Measurements from ENCODE around the gene BMP2K. TPM values are rescaled to one million over a fixed set of nuclear protein-coding genes. Genes with fewer than 3 reads are reported as not detected.

Gene BMP2K
- total RNA-seq, 2 experiments from 2014 or later = 4.6 to 5.6 TPM

- Histone ChIP-seq H3K27me3 (ENCODE audit: control insufficient read depth in 1 of 2, insufficient read depth in 2 of 2, low read length in 2 of 2) (no peaks in the 10 kb centered on the region), H3K4me3 (ENCODE audit: low read length) (no peak overlapping the region), H3K36me3 (ENCODE audit: insufficient read depth, low read length) (no peaks in the 10 kb centered on the region), H3K4me1 (ENCODE audit: insufficient read depth, low read length) (no peaks in the 10 kb centered on the region), H3K9me3 (ENCODE audit: control insufficient read depth in 1 of 2, insufficient read depth in 1 of 2, low read length in 2 of 2) (no peaks in the 10 kb centered on the region), H3K27ac (ENCODE audit: low read depth in 1 of 2, low read length in 2 of 2) (no peak overlapping the region)
- no peak for DNase-seq
- ChIA-PET POLR2A (interaction anchor here (1.0 kb wide), 1 partner anchor 143 kb away, joined by 3 read pairs; the partner anchor contains the start of gene PAQR3), CTCF (interaction anchor here (1.1 to 1.2 kb wide), 2 partner anchors 14 to 20 kb away, joined by 3 read pairs; partner anchors contain the start of gene BMP2K)
- no peak for ATAC-seq (ENCODE audit: poor library complexity)
- Mint-ChIP-seq H3K36me3 (ENCODE audit: low read depth) (peaks cover 16% of the 10 kb centered on the region), H3K27me3 (no peaks in the 10 kb centered on the region), H3K9me3 (peaks cover 6% of the 10 kb centered on the region), H3K27ac (no peak overlapping the region), H3K4me3 (no peak overlapping the region), H3K4me1 (ENCODE audit: low read depth) (peaks cover 16% of the 10 kb centered on the region)
- intact Hi-C loops (cut with DNase I, micrococcal nuclease) = no loop called here
- no peak for TF ChIP-seq CTCF (IDR thresholded peaks at IDR 0.05)
Observed at GRCh38 chr4:78796526-78796925, 20.4 kb downstream of the BMP2K start.

- Histone ChIP-seq H3K27me3 (ENCODE audit: control insufficient read depth in 1 of 2, insufficient read depth in 2 of 2, low read length in 2 of 2) (no peaks in the 10 kb centered on the region), H3K4me1 (ENCODE audit: insufficient read depth, low read length) (no peaks in the 10 kb centered on the region), H3K36me3 (ENCODE audit: insufficient read depth, low read length) (no peaks in the 10 kb centered on the region), H3K27ac (ENCODE audit: low read depth in 1 of 2, low read length in 2 of 2) (no peak overlapping the region), H3K9me3 (ENCODE audit: control insufficient read depth in 1 of 2, insufficient read depth in 1 of 2, low read length in 2 of 2) (no peaks in the 10 kb centered on the region), H3K4me3 (ENCODE audit: low read length) (no peak overlapping the region)
- peaks cover 16% of the 10 kb centered on the region for H3K36me3 Mint-ChIP-seq (ENCODE audit: low read depth)
- peaks cover 6% of the 10 kb centered on the region for H3K9me3 Mint-ChIP-seq
- no peak for TF ChIP-seq CTCF (IDR thresholded peaks at IDR 0.05)
- ChIA-PET CTCF (interaction anchor here (1.1 to 1.2 kb wide), 2 partner anchors 12 to 21 kb away, joined by 3 read pairs; partner anchors contain the start of gene BMP2K), POLR2A (no interaction called here)
- ATAC-seq (ENCODE audit: poor library complexity) = no peak
- DNase-seq = no peak
- no peak overlapping the region for H3K27ac Mint-ChIP-seq
- no peaks in the 10 kb centered on the region for H3K27me3 Mint-ChIP-seq
- H3K4me1 Mint-ChIP-seq (ENCODE audit: low read depth) = peaks cover 25% of the 10 kb centered on the region
- no peak overlapping the region for H3K4me3 Mint-ChIP-seq
- intact Hi-C loops (cut with DNase I, micrococcal nuclease) = no loop called here
Observed at GRCh38 chr4:78797777-78798284, 21.7 kb downstream of the BMP2K start.

GRCh38 chr4:78799551-78800495, 23.7 kb downstream of the BMP2K start:
- no peak for DNase-seq
- Mint-ChIP-seq H3K4me3 (no peak overlapping the region), H3K27me3 (no peaks in the 10 kb centered on the region), H3K27ac (no peak overlapping the region), H3K4me1 (ENCODE audit: low read depth) (peaks cover 33% of the 10 kb centered on the region), H3K36me3 (ENCODE audit: low read depth) (peaks cover 5% of the 10 kb centered on the region), H3K9me3 (peaks cover 7% of the 10 kb centered on the region)
- no peak for TF ChIP-seq CTCF (IDR thresholded peaks at IDR 0.05)
- Histone ChIP-seq H3K27me3 (ENCODE audit: control insufficient read depth in 1 of 2, insufficient read depth in 2 of 2, low read length in 2 of 2) (no peaks in the 10 kb centered on the region), H3K9me3 (ENCODE audit: control insufficient read depth in 1 of 2, insufficient read depth in 1 of 2, low read length in 2 of 2) (no peaks in the 10 kb centered on the region), H3K4me1 (ENCODE audit: insufficient read depth, low read length) (no peaks in the 10 kb centered on the region), H3K36me3 (ENCODE audit: insufficient read depth, low read length) (no peaks in the 10 kb centered on the region), H3K4me3 (ENCODE audit: low read length) (no peak overlapping the region), H3K27ac (ENCODE audit: low read depth in 1 of 2, low read length in 2 of 2) (no peak overlapping the region)
- ChIA-PET POLR2A (interaction anchor here (0.6 kb wide), 1 partner anchor 12 kb away, joined by 3 read pairs; no protein-coding TSS in a partner anchor), CTCF (interaction anchor here (0.6 to 1.1 kb wide), 2 partner anchors 11 to 936 kb away, joined by 4 to 6 read pairs; no protein-coding TSS in a partner anchor)
- intact Hi-C loops (cut with DNase I, micrococcal nuclease) = no loop called here
- no peak for ATAC-seq (ENCODE audit: poor library complexity)
